CMK (cell line): Measurements from ENCODE around the gene TXNRD2.
"Not testable (repeated sequence)": the region's sequence is repeated elsewhere in the genome, so short reads cannot be mapped to it uniquely, and the experiment has no call there.

Source experiments
- DNase-seq: peaks from one replicate; pipeline ENCODE4 v3.0.0-alpha.2; 2010; ENCODE audit warnings: low read depth

TXNRD2 gene

GRCh38 chr22:19948057-19948760 lies 6.6 kb upstream of the TXNRD2 start:
- DNase-seq = no peak

GRCh38 chr22:19943082-19944026 lies 1.7 kb upstream of the TXNRD2 start:
- DNase-seq = no peak

DNA sequence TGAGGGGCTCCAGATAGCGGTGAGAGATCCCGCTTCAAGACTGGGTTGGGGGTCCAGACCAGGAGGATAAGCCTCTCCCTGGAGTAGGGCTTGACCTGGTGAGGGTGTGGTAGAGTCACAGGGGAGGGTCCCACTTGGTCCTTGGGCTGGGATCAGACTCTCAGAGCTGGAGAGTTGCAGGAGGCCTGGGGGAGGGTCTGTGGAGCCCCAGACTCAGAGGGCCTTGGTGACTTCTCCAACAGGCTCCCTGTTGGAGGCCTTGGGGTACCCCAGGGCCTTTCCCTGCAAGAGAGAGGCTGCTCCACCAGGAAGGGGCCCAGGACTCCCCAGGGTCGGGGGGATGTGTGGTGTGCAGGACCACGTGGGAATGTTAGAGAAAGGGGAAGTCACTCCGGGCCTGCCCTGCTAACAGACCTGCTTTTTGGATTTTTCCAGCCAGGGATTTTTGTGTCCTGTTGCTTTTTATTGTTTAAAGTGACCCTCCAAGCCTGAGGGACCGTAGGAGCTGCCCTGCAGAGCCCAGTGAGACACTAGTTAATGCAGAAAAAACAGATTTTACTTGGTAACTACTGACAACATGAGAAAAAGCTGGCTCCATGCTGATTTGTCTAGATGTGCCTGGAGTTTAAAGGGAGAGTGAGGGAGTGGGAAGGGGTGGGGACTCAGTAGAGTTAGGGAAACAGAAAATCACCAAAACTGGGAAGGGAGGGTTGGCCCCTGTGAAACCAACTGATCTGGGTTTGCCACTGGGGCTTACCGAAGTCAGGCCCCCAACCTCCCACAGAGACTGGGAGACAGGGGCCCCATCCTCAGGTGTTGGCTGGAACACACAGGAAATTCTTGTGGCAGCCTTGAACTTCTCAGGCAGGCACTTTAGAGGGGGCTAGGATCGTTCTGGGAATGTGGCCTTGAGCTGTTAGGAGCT lies 801 bp upstream of the TXNRD2 start:
- DNase-seq = no peak

DNA sequence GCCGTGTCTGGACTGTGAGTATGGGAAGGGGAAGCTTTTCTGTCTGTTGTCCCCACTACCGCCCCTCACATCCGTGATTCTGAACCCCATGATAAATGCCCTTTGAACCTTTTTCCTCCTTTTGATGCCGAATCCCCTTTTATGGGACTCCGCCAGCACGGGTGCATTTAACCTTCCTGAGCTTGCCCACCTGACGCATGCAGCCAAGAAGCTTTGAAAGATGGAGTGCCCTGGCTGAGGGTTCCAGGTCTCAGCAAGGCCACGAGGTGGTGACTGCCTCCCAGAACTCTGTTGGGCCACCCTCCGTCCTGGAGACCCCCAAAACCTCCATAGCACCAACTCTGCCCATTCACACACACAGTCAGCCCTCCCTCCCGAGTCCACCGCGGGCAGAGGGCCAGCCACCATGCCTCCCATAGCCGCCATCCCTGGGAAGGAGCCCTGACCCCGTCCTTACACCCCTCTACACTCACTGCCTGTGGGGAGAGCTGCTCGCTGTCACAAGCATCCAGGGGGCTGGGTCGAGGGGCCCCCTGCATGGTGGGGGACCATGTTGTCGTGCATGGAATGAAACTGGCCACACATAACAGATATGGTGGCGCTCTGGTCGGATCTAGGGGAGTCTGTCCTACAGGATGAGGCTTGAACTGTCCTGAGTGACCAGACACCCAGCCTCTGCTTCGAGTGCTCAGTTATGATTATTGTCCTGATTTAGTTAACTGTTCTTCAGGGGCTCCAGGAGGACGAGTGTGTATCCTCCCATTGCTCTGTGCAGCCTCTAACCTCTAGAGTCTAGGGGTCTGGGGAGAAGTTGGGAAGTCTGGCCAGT lies 868 bp downstream of the TXNRD2 start:
- DNase-seq = no peak

DNA sequence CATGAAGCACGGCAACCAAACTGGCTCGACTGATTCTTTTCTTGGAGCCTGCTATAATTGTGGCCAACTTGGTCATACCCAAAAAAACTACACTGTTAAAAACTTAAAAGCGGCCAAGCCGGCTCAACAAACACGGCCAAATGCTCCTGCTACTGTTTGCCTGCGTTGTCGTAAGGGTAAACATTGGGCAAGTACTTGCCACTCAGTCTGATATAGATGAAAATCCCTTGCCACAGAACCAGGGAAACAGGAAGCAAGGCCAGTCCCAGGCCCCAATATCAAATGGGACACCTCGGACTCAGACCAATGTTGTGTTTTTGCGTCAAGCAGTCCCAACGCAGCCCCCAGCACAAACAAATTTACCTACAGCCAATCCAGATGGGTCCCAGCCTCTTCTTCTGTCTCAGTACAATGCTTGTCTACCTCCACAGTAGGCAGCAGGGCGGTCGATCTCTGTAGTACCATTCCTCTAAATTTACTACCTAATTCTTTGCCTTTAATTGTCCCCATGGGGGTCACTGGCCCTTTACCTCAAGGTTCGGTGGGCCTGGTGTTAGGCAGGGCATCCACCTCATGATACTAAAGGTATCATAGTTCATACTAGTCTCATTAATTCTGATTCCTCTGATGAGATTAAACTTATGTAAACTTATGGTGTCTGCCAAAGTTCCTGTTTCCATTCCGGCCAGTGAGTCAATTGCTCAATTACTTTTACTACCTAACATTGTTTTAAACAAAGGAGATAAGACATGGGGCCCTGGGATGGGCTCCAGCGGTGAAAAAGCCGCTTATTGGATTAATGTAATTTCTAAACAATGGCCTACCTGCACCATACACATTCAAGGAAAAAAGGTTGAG lies 3.8 kb downstream of the TXNRD2 start:
- no peak for DNase-seq

DNA sequence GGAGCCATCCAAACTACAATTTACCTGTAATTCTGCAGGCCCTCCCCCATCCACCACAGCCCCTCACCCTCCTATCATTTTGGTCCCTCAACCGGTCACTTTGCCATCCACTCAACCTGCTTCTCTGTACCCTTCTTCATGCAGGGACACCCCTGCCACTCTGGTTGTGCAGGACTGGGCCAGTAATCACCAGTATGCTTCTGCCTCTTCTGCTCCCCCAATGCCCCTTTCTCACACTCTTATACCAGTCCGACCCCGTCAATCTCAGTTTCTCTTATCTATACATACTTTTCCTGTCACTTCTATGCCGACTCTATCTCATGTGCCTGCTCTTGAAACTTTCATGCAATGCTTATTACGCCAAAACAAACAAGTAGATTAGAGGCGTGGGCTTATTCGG lies 5.1 kb downstream of the TXNRD2 start:
- no peak for DNase-seq

GRCh38 chr22:19935123-19935718 lies 6.4 kb downstream of the TXNRD2 start:
- DNase-seq = not testable (repeated sequence)

DNA sequence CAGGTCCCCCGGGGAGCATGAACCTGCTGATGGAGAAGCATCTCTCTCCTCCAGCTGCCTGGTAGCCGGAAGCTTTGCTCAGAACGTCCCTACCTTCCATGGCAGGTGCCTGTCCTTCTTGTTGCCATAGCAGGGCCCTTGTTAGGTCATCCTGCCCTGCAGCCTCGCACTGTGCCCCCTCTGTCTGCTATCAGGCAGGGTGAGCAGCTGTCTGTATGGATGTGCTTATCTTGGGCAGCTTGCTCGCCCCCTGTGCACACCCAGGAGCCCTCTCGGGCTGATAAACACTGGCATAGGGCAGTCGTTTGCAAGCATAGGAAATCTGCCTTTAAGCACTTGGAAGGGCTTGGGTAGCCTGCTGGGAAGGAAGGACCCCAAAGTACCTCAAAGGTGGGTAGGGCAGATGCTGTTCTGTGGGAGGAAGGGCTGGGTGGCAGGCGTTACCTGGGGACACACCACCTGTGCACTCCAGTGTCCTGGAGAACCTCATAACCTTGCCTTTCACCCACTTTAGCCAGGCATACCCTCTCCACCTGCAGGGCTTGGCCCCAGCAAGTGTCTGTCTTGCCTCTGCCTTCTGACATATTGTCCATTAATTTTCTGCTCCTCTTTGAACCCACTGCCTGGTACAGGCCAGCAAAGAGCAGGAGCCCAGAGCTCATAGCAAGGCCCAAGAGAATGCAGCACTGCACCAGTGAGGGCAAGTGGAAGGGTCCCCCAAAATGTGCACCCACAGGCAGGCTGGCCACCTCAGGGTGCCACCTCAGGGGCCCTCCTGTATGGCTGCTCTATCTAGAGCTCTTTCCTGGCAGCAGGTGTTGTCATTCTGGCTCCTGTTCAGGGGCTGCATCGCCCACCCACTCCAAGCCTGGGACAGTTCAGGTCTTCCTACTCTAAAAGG lies 8.0 kb downstream of the TXNRD2 start:
- no peak for DNase-seq

- DNase-seq = no peak
Observed at GRCh38 chr22:19932367-19933206, 9.0 kb downstream of the TXNRD2 start.

DNA sequence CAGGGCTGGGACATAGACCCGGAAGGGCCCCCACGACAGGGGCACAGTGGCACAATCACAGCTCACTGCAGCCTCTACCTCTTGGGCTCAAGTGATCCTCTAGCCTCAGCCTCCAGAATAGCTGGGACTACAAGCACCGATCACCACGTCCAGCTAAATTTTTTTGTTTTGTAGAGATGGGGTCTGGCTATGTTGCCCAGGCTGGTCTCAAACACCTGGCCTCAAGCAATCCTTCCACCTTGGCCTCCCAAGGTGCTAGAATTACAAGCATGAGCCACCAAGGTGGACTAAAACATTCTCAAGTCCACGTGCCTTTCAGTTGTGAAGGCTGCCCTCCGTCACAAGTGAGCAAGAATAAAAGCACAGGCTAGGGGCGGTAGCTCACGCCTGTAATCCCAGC lies 10.1 kb downstream of the TXNRD2 start:
- DNase-seq = no peak

DNA sequence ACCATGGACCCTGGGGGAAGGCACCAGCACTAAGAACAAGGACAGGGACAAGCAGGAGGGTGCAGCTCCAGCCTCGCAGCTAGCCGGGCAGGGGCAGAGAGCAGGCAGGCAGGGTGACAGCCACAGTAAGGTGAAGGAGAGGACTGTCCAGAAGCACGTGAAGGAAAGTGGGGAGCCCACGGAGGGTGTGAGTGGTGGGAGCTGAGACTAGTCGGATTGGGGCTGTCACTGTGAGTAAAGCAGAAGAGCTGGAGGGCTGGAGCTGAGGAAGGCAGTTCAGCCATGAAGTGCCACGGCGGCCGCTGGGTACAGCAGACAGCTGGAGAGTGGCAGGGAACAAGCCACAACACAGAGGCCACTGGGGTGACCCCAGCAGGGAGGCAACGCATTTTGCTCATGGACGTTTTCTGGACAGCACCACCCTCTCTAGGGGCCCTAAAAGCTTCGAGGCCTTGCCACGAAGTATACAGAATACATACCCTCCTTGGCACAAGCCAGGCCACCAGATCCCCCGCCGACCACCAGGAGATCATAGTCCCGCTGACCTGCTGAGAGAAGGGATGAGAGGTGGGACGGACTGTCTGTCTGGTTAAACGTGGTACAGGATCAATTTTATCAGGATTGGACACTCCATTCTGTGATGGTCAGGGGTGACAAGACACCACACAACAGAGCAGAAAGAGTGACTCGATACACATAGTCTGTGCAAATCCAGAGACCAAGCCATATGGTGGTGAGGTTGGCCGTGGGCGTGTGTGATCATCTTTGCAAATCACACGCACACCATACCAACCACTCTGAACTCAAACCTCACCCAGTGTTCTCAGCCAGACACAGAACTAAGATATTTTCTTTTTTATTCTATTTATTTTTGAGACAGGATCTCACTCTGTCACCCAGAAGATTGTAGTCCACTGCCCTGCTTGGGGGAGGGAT lies 10.8 kb downstream of the TXNRD2 start:
- no peak for DNase-seq

GRCh38 chr22:19929586-19930550 lies 11.8 kb downstream of the TXNRD2 start:
- DNase-seq = no peak

DNA sequence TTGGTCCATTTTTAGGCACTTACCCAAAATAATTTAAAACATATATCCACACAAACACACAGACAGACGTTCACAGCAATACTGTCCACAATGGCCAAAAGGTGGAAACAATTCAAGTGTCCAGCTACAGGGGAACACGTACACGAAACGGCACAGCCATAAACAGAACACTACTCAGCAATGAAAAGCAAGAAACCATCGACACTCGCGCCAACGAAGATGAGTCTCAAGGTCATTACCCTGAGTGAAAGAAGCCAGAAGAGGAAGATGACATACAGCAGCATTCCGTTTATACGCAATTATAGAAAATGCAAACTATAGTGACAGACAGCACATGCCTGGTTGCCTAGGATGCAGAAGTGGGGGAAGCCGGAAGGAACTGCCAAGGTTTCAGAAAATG lies 13.4 kb downstream of the TXNRD2 start:
- DNase-seq = no peak

GRCh38 chr22:19927696-19928095 lies 13.9 kb downstream of the TXNRD2 start:
- no peak for DNase-seq

DNA sequence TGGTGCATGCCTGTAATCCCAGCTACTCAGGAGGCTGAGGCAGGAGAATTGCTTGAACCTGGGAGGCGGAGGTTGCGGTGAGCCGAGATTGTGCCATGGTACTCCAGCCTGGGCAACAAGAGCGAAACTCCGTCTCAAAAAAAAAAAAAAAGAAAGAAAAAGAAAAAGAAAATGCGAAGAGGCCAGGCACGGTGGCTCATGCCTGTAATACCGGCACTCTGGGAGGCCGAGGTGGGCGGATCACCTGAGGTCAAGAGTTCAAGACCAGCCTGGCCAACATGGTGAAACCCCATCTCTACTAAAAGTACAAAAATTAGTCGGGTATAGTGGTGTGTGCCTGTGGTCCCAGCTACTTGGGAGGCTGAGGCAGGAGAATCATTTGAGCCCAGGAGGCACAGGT lies 15.6 kb downstream of the TXNRD2 start:
- DNase-seq = not testable (repeated sequence)
